Subcutaneous adipose tissue (tissue), 4 donors: Measurements from ENCODE around the gene NSMCE3. TPM values are rescaled to one million over a fixed set of nuclear protein-coding genes. Genes with fewer than 3 reads are reported as not detected.

Experiments
- total RNA-seq, 4 donors: library from RNA; depleted of rRNA; stranded (reverse); fragments of >200 nt; gene quantifications; one replicate each; pipeline ENCODE4 v1.1.0, GENCODE V29; 2016
- TF ChIP-seq, protein P1 (sequence below): fragments of 450-650 bp; IDR thresholded peaks from one replicate; pipeline ENCODE4 v1.5.1; 2016; ENCODE audit warnings: low read depth, mild to moderate bottlenecking, control low read depth, antibody characterized with exemption, moderate library complexity

NSMCE3 gene
- total RNA-seq, 4 donors from 2014 or later: 6.6 to 8.6 (median 7.6) TPM

DNA sequence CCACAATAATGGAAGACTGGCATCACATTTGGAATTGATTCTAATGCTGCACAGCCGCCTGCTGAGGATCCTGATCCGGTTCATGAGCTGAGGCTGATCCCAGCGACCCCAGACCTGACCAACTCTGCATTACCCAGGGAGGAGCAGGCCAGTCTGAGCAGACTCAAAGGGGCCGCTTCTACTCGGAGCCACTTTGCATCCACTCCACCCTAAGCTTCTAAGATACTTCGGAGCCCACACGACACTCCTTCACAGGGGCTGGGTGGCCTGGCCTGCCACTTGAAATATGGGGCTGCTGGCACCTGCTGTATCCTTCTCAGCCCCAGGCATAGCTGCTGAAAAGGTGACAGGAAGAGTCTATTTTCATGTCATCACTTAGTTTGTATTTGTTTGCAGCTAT, 33.2 kb upstream of the NSMCE3 start:
- TF ChIP-seq, protein P1, sequence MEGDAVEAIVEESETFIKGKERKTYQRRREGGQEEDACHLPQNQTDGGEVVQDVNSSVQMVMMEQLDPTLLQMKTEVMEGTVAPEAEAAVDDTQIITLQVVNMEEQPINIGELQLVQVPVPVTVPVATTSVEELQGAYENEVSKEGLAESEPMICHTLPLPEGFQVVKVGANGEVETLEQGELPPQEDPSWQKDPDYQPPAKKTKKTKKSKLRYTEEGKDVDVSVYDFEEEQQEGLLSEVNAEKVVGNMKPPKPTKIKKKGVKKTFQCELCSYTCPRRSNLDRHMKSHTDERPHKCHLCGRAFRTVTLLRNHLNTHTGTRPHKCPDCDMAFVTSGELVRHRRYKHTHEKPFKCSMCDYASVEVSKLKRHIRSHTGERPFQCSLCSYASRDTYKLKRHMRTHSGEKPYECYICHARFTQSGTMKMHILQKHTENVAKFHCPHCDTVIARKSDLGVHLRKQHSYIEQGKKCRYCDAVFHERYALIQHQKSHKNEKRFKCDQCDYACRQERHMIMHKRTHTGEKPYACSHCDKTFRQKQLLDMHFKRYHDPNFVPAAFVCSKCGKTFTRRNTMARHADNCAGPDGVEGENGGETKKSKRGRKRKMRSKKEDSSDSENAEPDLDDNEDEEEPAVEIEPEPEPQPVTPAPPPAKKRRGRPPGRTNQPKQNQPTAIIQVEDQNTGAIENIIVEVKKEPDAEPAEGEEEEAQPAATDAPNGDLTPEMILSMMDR: no peak

DNA sequence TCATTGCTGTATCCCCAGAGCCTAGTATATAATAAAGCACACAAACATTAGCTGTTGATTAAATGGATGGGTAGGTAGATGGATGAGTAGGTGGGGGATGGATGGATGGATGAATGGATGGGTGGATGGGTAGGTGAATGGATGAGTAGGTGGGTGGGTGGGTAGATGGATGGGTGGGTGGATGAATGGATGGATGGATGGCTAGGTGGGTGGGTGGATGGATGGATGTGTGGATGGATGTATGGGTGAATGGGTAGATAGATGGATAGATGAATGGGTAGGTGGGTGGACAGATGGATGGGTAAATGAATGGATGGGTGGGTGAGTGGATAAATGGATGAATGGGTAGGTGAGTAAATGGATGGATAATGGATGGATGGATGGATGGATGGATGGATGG, 30.2 kb upstream of the NSMCE3 start:
- TF ChIP-seq, protein P1: no peak

DNA sequence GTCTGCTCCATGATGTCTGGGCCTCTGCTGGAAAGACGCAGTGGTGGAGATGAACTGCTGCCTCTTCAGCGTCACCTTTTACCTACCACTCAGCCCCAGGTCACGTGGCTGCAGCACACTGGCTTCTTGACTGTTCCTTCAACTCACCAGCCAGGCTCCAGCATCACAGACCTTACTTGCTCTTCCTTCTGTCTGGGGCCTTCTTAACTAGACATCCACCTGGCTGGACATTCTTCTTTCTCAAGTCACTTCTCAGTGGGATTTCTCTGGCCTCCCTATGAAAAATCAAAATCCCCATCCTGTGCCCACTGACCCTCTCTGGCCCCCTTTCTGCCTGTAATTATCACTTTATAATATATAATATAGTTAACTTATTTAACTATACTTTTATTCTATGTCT, 29.7 kb upstream of the NSMCE3 start:
- TF ChIP-seq, protein P1: no peak

DNA sequence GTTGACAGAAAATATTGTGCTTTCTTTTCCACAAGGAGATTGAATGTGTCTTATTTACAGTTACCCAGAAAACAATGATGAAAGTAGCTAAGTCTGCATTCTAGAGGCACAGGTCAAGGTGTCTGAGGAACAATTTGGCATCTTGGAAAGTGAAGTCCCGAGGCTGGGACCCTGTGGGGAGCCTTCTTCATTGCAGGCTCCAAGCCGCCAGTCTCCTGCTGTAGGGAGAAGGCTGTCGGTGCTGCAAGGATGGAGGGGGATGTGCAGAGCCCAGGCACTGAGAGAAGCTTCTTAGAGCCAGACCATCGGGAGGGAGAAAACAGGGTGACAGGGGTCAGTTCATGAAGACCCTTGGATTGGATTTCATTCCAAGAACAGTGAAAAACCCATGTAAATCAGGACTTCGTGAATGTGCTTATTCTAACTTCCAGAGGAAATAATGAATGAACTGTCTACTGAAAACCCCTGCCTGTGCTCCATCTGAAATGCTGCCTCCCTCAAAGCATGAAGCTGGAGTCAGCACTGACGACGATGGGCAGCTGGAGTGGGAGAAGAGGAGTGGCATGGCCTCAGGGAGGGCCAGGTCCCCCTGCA, 25.2 kb upstream of the NSMCE3 start:
- TF ChIP-seq, protein P1: no peak

DNA sequence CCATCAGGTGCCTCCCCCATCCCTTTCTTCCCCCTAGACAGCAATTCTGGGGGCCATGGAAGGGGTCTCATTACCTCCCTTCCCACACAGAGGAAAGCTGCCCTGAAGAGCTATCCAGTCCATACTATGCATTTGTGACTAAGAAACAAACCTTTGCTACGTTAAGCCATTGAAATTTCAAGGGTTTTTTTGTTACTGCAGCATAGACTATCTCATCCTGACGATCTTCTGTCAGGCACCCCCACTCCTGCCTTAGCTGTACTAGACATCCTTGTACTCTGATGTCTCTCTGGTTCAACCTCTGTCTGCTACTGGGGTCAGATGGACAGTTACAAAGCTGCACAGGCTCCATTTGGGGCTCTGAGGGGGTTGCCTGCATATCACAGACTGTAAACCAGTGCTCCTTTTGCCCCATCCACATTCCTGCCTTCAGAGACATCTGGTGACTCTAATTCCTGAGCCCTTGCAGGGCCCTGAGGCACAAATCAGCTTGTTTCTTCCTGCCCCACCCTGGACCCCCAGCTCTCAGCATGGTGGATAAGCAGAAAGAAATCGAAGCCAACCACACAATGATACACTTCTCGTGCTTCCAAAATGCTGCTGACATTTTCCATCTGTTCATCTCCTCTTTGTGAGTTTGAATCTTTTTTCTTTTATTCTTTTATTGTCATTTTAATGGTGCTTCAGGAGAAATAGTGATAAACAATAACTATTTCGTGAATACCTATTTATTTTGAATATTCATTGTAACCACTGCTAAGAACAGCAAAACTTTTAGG, 21.6 kb upstream of the NSMCE3 start:
- TF ChIP-seq, protein P1: no peak

DNA sequence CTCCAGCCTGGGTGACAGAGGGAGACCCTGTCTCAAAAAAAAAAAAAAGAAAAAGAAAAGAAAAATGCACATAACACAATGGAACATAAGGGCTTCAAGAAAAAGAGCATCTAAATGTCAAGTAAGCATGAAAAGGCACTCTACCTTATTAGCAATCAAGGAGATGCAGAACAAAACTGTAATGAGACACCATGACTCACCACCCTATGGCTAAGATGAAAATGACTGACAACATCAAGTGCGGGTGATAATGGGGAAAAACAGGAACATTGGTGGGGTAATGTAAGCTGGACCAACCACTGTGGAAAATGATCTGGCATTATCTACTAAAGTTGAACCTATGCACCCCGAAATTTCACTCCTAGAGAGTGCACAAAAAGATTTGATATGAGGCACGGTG, 19.6 kb upstream of the NSMCE3 start:
- TF ChIP-seq, protein P1: no peak

DNA sequence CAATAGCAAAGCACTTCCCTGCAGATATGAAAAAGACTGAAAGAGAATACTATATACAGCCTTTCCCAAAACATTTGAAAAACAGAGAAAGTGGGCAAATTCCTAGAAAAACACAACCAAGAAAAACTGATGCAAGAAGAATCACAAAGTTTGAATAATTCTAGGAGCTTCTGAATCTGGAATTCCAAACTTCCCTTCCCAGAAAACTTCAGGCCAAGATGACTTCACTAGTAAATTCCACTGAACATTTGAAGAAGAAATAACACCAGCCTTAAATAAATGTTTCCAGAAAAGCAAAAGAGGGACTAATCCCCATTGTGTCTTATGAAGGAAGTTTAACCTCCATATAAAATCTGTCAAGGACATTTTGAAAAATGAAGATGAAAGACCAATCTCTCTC, 15.8 kb upstream of the NSMCE3 start:
- TF ChIP-seq, protein P1: no peak
